22Rv1 (cell line): ENCODE measurements around the gene EEF2.

ENCODE experiments used
- H3K27ac ChIP-seq: fragments of 450-650 bp; 2 replicates; pipeline ENCODE4 v1.5.1; 2017
- ZFX ChIP-seq: fragments of 450-650 bp; IDR thresholded peaks from 2 replicates; pipeline ENCODE4 v1.6.1; 2017; ENCODE audit warnings: antibody characterized with exemption, borderline replicate concordance
- TF ChIP-seq, protein P1 (sequence below): fragments of 450-650 bp; IDR thresholded peaks from 2 replicates; pipeline ENCODE4 v1.5.1; 2017; ENCODE audit warnings: mild to moderate bottlenecking

The EEF2 gene

DNA sequence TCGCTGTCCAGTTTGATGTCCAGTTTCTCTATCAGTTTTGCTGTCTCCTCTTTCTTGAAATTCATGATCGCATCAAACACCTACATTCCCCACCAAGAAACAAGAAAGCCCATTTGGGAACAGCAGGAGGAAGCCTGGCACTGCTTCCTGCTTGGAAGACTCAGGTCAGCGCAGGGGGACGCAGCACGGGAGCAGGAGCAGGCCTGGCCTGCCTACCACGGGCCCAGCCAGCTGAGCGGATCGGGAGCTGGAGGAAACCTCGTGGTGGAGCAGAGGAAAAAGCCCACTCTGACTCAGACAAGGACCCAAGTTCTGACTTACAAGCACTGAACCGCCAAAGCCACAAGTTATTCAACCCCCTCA, 3.9 kb downstream of the EEF2 start:
- peak overlapping the region; percentile 94 for H3K27ac ChIP-seq
- TF ChIP-seq, protein P1, sequence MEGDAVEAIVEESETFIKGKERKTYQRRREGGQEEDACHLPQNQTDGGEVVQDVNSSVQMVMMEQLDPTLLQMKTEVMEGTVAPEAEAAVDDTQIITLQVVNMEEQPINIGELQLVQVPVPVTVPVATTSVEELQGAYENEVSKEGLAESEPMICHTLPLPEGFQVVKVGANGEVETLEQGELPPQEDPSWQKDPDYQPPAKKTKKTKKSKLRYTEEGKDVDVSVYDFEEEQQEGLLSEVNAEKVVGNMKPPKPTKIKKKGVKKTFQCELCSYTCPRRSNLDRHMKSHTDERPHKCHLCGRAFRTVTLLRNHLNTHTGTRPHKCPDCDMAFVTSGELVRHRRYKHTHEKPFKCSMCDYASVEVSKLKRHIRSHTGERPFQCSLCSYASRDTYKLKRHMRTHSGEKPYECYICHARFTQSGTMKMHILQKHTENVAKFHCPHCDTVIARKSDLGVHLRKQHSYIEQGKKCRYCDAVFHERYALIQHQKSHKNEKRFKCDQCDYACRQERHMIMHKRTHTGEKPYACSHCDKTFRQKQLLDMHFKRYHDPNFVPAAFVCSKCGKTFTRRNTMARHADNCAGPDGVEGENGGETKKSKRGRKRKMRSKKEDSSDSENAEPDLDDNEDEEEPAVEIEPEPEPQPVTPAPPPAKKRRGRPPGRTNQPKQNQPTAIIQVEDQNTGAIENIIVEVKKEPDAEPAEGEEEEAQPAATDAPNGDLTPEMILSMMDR = no peak
- TF ChIP-seq ZFX = no peak

GRCh38 chr19:3980353-3981251, 4.7 kb downstream of the EEF2 start:
- TF ChIP-seq ZFX = no peak
- TF ChIP-seq, protein P1 = no peak
- H3K27ac ChIP-seq = peak overlapping the region; percentile 94; the same call in 1 of the 2 replicates

DNA sequence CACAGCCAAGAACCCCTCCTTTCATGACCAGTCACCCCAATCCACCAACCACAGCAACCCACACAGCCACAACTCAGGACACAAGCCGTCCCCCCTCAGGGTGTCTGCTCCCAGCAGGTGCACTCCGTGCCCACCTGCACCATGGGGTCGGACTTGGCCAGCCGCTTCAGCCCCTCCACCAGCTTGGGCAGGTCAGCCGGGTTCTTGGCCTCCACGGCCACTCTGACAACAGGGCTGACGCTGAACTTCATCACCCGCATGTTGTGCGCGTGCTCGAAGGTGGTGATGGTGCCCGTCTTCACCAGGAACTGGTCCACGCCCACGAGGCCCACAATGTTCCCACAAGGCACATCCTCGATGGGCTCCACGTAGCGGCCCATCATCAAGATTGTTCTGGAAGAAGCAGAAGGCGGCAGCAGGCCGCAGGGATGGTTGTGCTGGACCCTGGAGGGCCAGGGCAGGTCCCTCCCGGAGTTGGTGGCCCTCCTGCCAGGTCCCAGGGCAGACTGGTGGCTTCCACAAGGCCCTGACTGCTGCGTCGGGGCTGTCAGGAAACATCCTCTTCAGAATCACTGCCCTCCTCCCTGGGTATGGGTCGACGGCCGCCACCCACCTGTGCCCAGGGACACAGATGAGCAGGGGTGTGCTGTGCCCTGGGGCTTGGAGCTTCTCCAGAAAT, 5.5 kb downstream of the EEF2 start:
- H3K27ac ChIP-seq = no peak overlapping the region
- TF ChIP-seq, protein P1 = no peak
- TF ChIP-seq ZFX = no peak

DNA sequence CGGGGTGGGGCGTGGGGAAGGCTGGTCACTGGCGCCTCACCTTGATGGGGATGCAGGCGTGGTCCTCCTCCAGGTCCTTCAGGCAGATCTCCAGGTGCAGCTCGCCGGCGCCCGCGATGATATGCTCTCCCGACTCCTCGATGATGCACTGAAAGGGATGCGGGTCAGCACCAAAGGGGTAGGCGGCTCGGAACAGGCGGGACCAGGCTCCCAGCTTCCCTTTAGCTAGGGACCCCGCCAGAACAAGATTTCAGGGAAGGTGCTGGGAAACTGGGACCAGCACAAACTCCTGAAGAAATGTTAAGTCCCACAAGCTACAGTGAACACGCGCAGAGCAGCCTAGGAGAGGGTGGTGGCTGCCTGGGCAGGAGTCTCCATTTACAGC, 6.0 kb downstream of the EEF2 start:
- H3K27ac ChIP-seq = 0 out of 2 replicates have a peak overlapping the region, but pooled peaks have one; percentile 15
- TF ChIP-seq, protein P1 = no peak
- TF ChIP-seq ZFX = no peak

DNA sequence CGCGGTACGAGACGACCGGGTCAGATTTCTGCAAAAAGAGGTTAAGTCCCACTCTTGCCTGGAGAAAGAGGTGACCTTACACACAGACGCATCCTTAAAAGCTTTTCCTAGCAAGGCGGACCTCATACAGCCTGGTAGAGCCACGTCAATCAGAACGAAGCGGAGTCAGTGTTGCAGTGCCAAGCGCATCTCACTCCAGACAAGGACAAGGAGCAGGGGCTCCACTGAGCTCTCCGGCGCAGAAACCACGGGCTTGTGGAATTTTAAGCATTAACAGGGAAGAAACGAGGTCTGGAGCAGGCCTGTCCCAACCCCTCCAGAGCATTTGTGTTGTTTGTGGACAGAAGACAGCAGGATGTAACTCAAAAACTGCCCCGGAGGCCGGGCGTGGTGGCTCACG, 7.1 kb downstream of the EEF2 start:
- peak overlapping the region; percentile 15; the same call in 1 of the 2 replicates for H3K27ac ChIP-seq
- no peak for TF ChIP-seq ZFX
- TF ChIP-seq, protein P1 = no peak

DNA sequence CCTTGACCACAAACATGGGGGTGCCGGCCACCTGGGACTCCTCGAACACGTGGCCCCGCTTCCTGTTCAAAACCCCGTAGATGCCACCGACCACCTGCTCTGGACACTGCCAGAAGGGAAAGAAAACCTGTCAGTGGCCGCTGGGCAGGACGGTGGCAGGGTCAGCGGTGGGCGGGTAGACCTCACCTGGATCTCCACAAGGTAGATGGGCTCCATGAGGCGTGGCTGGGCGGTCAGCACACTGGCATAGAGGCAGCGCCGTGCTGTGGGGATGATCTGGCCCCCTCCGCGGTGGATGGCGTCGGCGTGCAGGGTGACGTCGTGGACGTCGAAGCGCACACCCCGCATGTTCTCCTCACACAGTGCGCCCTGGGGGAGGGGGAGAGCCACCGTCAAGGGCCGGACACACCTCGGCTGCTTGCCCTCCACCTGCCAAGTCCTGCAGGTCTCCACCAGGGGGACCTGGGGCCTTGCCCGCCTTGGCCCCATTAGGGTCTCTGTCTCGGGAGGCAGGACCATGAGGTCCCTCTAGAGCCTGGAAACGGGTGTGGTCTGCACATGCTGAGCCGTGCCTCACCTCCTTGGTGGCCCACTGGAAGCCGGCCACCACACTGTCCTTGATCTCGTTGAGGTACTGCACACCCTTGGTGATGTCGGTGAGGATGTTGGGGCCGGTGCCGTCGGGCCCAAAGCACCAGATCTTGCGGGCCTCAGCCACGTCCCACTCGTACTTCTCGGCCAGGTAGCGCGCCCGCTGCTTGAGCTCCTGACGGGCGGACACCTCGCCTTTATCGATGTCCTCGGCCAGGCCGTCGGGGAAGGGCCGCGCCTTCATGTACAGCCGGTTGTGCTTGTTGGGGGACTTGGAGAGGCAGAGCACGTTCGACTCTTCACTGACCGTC, 7.8 kb downstream of the EEF2 start:
- peak overlapping the region; percentile 15; the same call in 1 of the 2 replicates for H3K27ac ChIP-seq
- TF ChIP-seq, protein P1 = no peak
- no peak for TF ChIP-seq ZFX
